Daoy (cell line): ENCODE measurements around the gene AGBL4. TPM values are rescaled to one million over a fixed set of nuclear protein-coding genes. Genes with fewer than 3 reads are reported as not detected.

Source experiments
- DNase-seq: peaks from one replicate; pipeline ENCODE4 v3.0.0-alpha.2; 2015; ENCODE audit warnings: low read depth
- total RNA-seq: library from RNA; depleted of rRNA; stranded (reverse); fragments of >200 nt; shearing (Covaris generic); gene quantifications from 2 replicates; pipeline ENCODE4 v1.2.3, GENCODE V29; 2014

AGBL4 gene
- total RNA-seq, 1 experiment from 2014 or later: not detected

- DNase-seq: no peak
Observed at GRCh38 chr1:48943393-48943792, 1080.4 kb downstream of the AGBL4 start.

DNA sequence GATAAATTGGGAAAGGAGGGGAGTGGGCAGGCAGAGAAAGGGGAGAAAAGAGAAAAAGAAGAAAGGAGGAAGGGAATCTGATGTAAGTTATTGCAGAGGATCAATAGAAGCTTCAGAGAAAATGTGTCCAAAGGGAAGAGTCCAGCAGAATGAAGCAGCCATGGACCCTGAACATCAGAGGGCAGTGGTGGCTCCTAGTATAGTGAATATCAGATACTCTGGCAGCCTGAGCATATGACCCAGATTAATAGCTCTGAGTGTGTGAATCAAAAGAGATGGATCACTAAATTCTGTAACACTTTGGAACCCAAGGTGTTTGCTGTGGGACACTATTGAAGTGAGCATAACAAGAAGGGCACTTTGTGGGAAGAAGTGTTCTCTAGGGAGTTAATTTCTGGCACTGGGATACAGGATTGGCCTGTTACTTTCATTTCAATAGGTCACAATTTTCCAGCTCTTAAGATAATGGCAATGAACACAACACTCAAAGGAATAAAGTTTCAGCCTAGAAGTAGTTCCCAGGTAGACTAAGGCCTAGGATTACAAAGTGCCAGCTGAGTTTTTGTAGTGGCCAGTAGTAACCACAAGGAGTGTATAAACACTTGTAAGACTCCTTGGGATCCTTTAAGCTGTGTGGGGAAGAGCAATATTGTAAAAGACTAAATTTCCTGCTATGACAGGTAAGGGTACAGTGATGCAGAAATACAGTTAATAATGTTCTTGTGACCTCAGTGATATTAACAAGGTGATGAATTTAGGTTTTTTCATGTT, 1082.6 kb downstream of the AGBL4 start:
- DNase-seq: no peak

DNA sequence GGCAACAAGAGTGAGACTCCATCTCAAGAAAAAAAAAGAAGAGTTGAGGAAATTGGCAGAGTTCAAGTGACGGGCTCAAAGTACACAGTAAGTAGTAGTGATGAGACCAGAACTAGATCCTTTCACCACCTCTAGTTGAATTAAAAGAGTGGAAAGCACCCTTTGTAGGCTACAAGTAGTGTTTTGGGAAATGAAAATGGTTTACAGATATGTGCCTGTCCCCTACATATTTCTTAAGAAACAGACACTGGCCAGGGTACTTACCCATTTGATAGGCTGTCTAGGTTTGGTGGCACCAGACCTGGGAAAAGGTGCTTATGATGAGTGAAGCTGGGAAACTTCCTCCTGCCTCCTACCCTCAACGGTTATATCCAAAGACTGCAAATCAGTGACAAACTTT, 1083.4 kb downstream of the AGBL4 start:
- DNase-seq: no peak

DNA sequence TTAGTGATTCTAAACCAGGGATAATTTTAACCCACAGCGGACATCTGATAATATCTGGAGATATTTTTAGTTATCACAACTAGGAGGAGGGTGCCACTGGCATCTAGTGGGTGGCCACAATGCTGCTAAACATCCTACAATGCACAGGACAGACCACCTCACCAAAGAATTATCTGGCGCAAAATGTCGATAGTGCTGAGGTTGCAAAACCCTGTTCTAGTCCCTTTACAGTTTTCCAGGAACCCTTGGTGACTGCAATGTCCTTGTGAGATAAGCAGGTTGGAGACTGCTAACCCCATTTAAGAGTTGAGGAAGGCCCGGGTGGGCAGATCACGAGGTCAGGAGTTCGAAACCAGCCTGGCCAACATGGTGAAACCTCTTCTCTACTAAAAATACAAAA, 1083.9 kb downstream of the AGBL4 start:
- DNase-seq: no peak

GRCh38 chr1:48939042-48939441, 1084.7 kb downstream of the AGBL4 start:
- no peak for DNase-seq

DNA sequence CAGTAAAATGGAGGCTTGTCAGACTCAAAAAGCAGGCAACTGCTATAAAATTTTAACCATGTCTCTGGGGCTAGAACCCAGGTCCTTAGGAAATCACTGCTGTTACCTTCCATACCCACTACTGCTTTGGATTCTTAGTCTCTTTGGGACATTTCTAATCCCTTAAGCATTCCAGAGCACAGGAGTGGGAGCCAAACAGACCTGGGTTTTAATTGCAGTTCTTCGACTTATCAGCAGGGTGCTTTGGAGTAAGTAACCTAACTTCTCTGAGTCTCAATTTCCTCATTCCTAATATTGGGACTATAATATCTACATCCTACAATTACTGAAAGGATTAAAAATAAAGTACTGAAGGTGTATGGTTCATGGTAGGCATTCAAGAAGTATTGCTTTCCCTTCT, 1086.0 kb downstream of the AGBL4 start:
- DNase-seq: no peak

GRCh38 chr1:48936436-48936835, 1087.3 kb downstream of the AGBL4 start:
- DNase-seq: no peak

DNA sequence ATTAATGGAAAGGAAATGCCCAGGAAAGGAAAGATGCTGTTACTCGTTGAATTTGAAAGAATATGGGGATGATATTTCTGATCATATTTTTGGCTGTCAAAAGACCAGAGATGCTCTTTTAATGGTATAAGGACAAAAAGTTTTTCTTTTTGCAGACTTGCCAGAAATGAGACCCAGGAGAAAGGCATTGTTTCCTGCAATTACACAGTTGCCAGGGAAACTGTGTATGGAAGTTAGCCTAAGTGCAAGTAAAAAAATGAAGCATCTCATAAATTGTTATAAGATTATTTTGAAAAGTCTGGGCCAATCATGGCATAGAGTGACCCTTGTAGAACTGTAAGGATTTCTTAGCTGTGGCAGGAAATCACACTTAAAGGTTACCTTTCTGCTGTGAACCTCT, 1091.4 kb downstream of the AGBL4 start:
- no peak for DNase-seq

DNA sequence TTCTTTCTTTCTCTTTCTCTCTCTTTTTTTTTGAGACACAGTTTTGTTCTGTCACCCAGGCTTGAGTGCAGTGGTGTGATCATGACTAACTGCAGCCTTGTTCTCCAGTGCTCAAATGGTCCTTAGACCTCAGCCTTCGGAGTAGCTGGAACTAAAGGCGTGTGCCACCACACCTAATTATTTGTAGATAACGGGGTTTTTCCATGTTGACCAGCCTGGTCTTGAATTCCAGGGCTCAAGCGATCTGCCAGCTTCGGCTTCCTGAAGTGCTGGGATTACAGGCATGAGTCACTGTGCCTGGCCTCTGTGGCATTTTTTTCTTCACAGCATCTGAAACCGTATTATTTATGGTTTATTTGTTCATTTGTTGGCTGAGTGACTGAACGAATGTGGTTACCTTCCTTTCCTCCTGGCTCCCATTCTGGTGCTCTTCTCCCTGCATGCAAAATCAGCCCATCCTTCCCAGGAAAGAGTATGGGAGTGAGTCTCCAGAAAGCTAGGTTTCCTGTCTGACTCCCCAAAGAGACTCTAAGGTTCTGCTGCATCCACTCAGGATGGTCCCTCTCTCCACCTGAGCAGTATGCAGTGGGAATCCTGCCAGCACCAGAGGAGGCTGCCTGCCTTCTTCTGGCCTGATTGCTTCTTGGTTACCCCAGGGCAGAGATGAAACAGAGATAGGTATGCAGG, 1092.1 kb downstream of the AGBL4 start:
- DNase-seq: peak; percentile 65

- DNase-seq: no peak
Observed at GRCh38 chr1:48930011-48930410, 1093.7 kb downstream of the AGBL4 start.

DNA sequence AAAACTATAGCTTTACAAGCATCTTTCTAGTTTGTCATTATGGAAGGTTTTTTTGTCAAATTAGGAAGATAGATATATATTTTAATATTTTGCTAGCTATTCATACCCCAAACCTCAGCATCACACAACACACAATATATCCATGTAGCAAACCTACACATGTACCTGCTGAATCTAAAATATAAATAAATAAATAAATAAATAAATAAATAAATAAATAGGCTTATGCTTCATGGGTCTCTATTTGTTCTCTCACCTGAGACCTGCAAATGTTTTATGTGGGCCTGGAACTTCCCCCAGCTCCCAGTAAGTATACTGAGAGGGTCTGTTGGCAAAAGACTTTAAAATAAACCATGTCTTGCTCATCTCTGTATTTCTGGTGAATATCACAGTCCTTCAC, 1099.7 kb downstream of the AGBL4 start:
- no peak for DNase-seq

DNA sequence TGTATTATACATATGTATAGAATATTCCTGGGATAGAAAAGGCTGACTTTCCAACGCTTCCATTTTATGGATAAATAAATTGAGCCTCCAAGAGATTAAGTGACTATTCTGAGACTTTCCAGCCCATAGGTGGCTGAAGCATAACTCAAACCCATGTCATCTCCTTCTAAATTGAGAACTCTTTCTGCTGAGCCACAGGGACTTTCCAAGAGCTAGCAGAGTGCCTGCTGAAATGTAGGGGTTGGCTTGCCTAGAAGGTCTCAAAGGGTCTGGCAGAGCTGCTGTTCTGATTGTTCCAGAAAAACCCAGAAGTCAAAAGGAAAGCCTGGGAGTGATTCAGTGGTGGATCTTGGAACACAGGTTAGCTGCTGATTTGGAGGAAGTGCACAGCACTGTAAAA, 1100.6 kb downstream of the AGBL4 start:
- DNase-seq: no peak

DNA sequence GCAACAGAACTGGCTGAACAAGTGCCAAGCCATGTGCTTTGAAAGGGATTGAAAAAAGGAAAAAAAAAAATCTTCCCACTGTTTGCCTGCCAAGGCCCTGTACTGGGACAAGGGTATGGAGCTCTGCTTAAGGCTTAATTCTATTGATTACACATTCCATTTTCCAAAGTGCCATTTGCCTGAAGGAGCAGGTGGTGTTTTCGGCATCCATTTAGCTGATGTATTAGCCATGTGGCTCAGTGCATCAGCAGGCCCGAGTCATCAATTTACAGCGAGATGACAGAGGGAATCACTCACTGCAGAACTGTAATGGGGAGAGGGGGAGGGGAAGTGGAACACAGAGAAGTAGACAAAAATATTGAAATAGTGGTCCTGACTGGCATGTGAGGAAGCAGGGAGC, 1102.9 kb downstream of the AGBL4 start:
- DNase-seq: no peak

DNA sequence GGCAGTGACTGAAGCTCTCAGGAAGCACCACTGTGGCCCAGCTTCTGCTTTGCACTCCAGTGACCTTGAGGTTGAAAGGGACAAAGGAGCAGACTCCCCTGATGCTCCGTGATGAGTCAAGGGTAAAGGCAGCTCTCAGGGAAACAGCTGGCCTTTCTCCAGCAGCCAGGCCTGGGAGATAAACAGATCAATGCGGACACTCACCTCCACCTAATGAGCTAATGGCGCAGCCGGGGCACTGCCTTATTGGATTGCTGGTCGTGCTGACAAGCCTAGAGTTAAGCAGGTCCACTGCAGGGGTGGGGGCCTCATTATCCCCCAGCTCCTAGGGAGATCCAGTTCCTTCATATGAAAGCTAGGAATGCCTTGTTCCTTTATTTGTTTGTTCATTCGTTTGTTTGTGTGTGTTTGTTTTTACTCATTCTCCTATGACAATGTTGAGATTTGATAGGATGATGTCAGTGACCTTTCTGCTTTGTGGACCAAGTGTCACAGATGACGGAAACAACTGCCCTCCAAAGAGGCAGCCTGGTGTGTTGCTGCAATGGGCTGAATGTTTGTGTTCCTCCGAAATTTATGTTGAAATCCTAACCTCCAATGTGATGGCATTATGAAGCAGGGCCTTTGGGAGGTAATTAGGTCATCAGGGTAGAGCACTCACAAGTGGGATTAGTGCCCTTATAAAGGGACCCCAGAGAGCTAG, 1105.7 kb downstream of the AGBL4 start:
- no peak for DNase-seq

GRCh38 chr1:48917070-48917454, 1106.7 kb downstream of the AGBL4 start:
- DNase-seq: no peak

DNA sequence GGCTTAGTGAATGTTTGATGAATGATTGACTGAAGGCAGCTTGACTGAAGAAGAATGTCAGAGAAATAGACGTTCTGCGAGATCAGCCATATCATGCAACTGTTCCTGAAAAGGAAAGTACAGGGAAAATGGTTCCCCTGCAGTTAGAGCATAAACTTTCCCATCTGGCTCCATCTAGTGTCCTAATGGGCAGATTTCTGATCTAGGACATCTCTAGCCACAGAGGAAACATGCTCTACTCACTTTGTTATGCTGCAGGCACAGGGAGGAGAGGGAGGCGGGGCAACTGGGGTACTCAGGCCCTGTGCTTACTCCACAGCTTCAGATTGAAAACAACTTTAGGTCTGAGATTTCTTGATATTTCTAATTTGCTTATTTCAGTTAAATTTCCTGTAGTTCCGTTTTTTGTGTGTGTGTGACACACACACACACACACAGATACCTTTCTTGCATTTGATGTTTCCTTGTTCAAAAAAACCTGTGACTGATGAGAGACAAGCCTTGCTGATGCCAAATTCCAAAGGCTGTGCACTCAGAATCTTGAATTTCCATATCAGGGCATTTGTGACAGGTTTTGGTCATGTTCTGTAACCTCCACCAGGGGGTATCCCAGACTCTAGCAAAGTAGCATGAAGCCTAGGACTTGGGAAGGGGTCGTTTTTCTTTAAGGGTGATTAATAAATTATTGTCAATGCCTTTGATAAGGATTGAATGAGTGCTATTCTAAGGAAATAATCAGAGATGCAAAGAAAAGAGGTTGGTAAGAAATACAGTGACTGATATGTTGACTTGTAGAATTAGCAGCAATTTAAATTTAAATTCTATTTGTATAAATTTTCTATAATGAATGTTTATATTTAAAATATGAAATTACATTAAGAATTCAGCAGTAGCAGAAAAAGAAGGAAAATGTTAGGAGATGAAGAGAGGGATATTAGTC, 1107.4 kb downstream of the AGBL4 start:
- peak; percentile 43 for DNase-seq

GRCh38 chr1:48908606-48909005, 1115.1 kb downstream of the AGBL4 start:
- DNase-seq: no peak

- DNase-seq: no peak
Observed at GRCh38 chr1:48906729-48907128, 1117.0 kb downstream of the AGBL4 start.

DNA sequence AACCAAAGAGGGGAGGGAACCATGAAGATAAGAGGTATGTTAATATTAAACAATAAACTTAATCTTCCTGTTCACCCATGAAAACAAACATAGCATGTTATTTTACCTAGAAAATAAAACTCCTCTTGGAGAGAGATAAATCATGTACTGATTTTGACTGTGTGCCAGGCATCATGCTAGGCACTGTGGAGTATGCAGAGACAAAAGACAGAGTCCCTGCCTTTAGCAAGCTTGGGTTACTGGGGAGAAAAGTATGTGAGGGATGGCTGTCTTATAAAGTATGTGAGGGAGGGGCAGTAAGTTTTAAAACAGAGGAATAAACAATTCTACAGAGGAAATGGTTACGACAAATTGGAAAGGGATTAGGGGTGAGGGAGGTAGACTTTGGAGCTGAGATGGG, 1117.6 kb downstream of the AGBL4 start:
- no peak for DNase-seq

- DNase-seq: no peak
Observed at GRCh38 chr1:48903291-48903690, 1120.5 kb downstream of the AGBL4 start.

DNA sequence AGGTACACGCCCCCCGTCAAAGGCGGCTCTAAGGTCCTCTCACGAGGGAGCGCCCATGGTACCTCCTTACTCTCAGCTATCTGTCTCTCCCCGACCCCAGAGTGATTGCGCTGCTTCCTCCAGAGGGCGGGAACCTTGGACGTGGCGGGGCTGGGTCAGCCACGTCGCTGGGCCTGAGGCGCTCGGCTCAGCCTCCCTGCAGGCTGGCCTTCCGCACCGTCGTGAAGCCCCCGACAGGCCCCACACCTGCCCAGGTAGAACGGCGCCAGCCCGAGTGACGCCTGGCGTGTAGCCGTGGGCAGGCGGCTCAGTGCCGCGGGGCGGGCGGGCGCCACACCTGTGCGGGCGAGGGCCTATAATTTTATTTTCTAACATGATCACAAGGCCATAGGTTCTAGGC, 1124.9 kb downstream of the AGBL4 start:
- no peak for DNase-seq

- no peak for DNase-seq
Observed at GRCh38 chr1:48889615-48890014, 1134.1 kb downstream of the AGBL4 start.
